ENCODE results near the gene DPY30. TPM values are rescaled to one million over a fixed set of nuclear protein-coding genes. Genes with fewer than 3 reads are reported as not detected.
"Not testable (repeated sequence)": the region's sequence is repeated elsewhere in the genome, so short reads cannot be mapped to it uniquely, and the experiment has no call there.

The DPY30 gene
- 96.3 and 110 TPM in 2 replicates for total RNA-seq (2014; rRNA removed; shearing (Covaris generic))
- 47.9 and 71.2 TPM in 2 replicates for polyA plus RNA-seq (2015; cell fraction: cytosol; rRNA removed)
- polyA plus RNA-seq (2015; cell fraction: nucleus; rRNA removed) = 16.7 and 23.0 TPM in 2 replicates

DNA sequence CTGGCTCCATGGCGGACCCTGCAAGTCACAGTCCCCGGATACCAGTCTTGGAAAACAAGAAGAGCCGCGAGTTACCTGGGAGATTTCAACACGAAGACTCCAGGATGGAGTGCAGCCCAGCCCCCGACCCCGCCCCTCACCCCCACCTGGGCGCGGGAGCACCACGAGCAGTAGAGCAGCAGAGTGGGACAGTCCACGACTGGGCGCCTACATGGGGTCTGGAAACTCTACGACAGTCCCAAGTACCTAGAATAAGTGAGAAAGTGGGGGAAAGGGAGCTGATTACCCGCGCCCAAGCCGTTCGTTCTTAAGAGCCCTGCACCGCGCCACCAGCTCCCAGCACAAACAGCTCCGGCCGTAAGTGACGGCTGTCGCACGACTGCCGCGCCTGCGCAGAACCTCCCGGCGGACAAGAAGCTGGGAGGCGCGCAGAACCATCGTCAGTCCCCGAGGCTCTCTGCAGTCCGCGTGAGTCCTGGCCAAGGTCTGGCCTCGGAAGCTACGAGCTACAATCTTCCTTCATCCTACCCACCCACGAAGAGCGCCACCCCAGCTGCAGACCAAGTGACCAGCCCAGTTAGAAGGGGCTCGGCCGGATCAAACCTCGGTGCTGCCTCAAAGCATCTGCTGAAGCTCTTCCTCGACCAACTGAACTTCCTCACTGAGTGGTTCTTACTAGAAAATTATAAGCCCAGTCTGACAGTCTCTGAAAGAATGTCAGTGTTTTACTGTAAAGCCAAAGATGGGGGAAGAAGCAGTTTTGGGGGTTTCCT, at the start of gene DPY30:
DPY30 (minus strand) TSS at position 359 of the 773 bp plus-strand sequence; CDS start at position 10, 349 bp downstream.
- in situ Hi-C loops (cut with HindIII; ENCODE audit: low pct_unique_long_range_greater_than_20kb, low sequenced_read_pairs) = no loop called here
- peak; percentile 96 for DNase-seq (ENCODE audit: low read depth, low spot score)

DNA sequence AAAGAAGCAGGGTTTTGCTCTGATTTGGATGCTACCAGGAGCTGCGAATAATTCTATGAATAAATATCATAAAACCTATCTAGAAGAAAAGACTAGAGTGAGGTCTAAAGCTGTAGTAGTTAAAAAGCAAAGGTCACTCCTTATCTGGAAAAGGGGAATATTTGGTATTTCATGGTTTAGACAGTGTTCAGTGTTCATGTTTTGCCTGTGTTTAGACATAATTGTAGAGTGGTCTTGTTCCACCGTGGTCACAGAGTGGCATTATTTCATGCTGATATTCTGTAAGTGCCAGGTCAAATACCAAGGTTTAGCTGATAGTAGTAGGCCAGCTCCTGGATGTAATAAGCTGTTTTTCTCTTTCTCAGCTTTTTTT, 34.5 kb upstream of the DPY30 start:
- DNase-seq (ENCODE audit: low read depth, low spot score) = no peak
- in situ Hi-C loops (cut with HindIII; ENCODE audit: low pct_unique_long_range_greater_than_20kb, low sequenced_read_pairs) = no loop called here

- DNase-seq (ENCODE audit: low read depth, low spot score) = no peak
- in situ Hi-C loops (cut with HindIII; ENCODE audit: low pct_unique_long_range_greater_than_20kb, low sequenced_read_pairs) = no loop called here
Measured at GRCh38 chr2:32067549-32067948, 27.9 kb upstream of the DPY30 start.

GRCh38 chr2:32064713-32065112, 25.1 kb upstream of the DPY30 start:
- DNase-seq (ENCODE audit: low read depth, low spot score) = no peak
- in situ Hi-C loops (cut with HindIII; ENCODE audit: low pct_unique_long_range_greater_than_20kb, low sequenced_read_pairs) = no loop called here

DNA sequence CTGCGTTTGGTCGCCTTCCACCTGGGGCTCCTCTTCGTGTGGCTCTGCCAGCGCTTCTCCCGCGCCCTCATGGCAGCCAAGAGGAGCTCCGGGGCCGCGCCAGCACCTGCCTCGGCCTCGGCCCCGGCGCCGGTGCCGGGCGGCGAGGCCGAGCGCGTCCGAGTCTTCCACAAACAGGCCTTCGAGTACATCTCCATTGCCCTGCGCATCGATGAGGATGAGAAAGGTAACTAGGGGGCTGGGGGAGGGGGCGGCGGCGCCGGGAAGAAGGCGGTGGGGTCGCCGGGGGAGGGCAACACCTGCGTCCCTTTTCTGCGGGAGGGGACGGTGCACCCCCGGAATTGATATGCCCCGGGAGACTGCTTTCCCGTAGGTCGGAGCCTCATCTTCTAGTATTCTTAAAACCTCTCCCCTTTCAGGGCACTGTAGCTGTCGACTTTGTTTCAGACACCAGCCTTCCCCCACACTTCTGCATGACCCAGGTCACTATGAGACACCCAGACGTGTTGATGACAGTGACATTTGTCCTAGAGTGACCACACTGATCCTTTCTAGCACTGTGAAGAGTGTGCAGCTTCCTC, 24.5 kb upstream of the DPY30 start:
- DNase-seq (ENCODE audit: low read depth, low spot score) = peak; percentile 15
- in situ Hi-C loops (cut with HindIII; ENCODE audit: low pct_unique_long_range_greater_than_20kb, low sequenced_read_pairs) = no loop called here

DNA sequence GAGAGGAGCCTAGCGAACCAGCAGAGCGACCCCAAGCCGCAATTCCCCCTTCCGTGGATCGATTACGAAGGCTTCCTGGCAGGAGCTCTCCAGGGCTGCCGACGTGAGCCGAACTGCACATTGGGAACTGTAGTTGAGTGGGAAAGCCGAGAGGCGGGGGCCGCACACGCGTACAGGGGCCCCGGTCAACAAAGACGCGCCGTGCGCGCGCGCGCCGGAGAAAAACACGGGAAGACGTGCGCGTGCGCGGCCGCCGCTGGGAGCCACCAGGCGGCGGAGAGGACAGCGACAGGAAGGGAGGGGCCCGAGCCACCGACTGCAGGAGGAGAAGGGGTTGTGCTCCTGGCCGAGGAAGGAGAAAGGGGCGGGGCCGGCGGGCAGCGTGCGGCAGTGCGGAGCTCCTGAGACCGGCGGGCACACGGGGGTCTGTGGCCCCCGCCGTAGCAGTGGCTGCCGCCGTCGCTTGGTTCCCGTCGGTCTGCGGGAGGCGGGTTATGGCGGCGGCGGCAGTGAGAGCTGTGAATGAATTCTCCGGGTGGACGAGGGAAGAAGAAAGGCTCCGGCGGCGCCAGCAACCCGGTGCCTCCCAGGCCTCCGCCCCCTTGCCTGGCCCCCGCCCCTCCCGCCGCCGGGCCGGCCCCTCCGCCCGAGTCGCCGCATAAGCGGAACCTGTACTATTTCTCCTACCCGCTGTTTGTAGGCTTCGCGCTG, 23.9 kb upstream of the DPY30 start, which contains the start of gene SPAST:
SPAST (plus strand) TSS at position 247 of the 711 bp plus-strand sequence; CDS start at position 523, 276 bp downstream.
- in situ Hi-C loops (cut with HindIII; ENCODE audit: low pct_unique_long_range_greater_than_20kb, low sequenced_read_pairs) = no loop called here
- peak; percentile 98 for DNase-seq (ENCODE audit: low read depth, low spot score)

DNA sequence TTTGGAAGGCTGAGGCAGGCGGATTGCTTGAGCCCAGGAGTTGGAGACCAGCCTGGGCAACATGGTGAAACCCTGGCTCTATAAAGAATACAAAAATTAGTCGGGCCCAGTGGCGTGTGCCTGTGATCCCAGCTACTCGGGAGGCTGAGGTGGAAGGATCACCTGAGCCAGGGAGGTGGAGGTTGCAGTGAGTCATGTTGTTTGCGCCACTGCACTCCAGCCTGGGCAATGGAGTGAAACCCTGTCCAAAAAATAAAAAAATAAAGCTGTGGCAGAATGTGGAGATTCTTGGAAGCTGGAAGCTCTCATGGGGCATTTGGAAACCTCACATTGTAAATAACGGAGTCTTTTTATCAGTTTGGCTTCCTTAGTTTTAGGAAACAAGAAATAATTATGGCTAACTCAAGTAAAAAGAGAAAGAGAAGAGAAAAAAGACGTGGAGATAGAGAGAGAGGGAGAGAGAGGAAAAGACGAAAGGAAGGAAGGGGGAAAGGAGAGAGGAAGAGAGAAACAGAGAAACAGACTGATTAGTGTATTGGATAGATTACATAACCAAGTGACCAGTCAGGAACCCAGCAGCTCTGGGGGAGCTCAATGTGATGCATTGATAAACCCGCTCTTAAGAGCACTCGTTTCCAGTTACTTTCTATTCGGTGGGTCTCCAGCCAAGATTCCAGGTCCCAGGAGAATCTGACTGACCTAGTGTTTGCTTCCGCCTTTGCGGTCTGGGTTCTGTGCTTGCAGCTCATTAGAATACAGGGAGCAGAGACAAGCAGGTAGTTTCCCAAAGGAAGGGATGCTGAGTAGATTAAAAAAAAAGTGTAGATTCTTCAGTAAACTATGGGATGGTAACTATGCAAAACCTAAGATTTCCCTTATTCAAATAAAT, 22.6 kb upstream of the DPY30 start:
- in situ Hi-C loops (cut with HindIII; ENCODE audit: low pct_unique_long_range_greater_than_20kb, low sequenced_read_pairs) = no loop called here
- DNase-seq (ENCODE audit: low read depth, low spot score) = peak; percentile 83

GRCh38 chr2:32061430-32061829, 21.8 kb upstream of the DPY30 start:
- DNase-seq (ENCODE audit: low read depth, low spot score) = no peak
- in situ Hi-C loops (cut with HindIII; ENCODE audit: low pct_unique_long_range_greater_than_20kb, low sequenced_read_pairs) = no loop called here

GRCh38 chr2:32060266-32060665, 20.7 kb upstream of the DPY30 start:
- DNase-seq (ENCODE audit: low read depth, low spot score) = no peak
- in situ Hi-C loops (cut with HindIII; ENCODE audit: low pct_unique_long_range_greater_than_20kb, low sequenced_read_pairs) = no loop called here

DNA sequence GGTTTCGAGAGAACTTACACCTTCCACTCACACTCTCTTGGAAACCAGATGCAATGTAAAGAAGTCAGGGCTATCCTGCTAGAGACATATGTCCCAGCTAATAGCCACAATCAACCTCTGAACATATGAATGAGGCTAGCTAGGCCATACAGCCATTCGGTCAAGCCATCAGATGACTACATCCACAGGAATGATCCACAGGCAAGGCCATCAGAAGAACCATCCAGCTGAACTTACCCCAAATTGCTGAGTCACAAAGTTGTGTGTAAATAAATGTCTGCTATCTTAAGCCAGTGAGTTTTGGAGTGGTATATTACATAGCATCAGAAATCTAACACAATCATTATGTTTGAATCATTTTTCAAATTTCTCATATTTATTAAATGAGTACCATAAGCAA, 18.5 kb upstream of the DPY30 start:
- no peak for DNase-seq (ENCODE audit: low read depth, low spot score)
- in situ Hi-C loops (cut with HindIII; ENCODE audit: low pct_unique_long_range_greater_than_20kb, low sequenced_read_pairs) = no loop called here

- DNase-seq (ENCODE audit: low read depth, low spot score); in situ Hi-C loops (cut with HindIII; ENCODE audit: low pct_unique_long_range_greater_than_20kb, low sequenced_read_pairs): not testable (repeated sequence)
Measured at GRCh38 chr2:32054583-32054982, 15.0 kb upstream of the DPY30 start.

DNA sequence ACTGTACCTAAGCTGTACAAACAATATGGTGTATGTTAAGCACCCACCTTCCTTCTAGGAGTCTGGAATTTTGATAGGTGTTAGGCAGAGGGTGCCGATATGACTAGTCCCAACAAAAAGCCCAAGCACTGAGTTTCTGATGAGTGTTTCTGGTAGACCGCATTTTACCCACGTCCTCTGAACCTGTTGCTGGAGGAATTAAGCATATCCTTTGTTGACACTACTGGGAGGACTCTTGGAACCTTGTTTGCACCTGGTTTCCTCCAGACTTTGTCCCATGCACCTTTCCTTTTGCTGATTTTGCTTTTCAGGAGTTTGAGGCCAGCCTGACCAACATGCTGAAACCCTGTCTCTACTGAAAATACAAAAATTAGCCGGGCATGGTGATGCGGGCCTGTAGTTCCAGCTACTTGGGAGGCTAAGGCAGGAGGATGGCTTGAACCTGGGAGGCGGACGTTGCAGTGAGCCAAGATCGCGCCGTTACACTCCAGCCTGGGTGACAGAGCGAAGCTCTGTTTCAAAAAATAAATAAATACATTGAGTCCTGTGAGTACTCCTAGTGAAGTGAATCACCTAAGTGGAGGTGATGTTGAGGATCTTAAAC, 12.3 kb upstream of the DPY30 start:
- DNase-seq (ENCODE audit: low read depth, low spot score) = no peak
- in situ Hi-C loops (cut with HindIII; ENCODE audit: low pct_unique_long_range_greater_than_20kb, low sequenced_read_pairs) = no loop called here

- no peak for DNase-seq (ENCODE audit: low read depth, low spot score)
- in situ Hi-C loops (cut with HindIII; ENCODE audit: low pct_unique_long_range_greater_than_20kb, low sequenced_read_pairs) = no loop called here
Measured at GRCh38 chr2:32043561-32043960, 4.0 kb upstream of the DPY30 start.

- in situ Hi-C loops (cut with HindIII; ENCODE audit: low pct_unique_long_range_greater_than_20kb, low sequenced_read_pairs); DNase-seq (ENCODE audit: low read depth, low spot score): not testable (repeated sequence)
Measured at GRCh38 chr2:32034198-32034887, 5.3 kb downstream of the DPY30 start.

- DNase-seq (ENCODE audit: low read depth, low spot score); in situ Hi-C loops (cut with HindIII; ENCODE audit: low pct_unique_long_range_greater_than_20kb, low sequenced_read_pairs): not testable (repeated sequence)
Measured at GRCh38 chr2:32018789-32019482, 20.7 kb downstream of the DPY30 start.

DNA sequence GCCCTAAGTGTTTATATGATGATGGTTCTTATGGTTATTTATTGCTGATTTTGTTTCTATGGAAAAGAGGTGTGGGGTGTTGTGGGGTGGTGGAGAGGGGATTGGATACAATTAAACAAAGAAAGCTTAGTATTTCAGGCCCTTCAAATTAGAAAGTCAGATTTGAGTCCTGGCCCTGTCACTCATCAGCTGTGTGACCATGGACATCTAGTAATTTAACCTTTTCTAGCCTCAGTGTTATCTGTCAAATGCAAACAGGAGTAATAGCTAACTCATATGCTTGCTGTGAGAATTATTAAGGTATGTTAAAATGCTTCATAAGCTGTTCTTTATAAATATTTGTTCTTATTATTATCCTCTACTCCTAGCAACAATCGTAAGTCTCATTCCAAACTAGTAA, 26.7 kb downstream of the DPY30 start:
- in situ Hi-C loops (cut with HindIII; ENCODE audit: low pct_unique_long_range_greater_than_20kb, low sequenced_read_pairs) = no loop called here
- DNase-seq (ENCODE audit: low read depth, low spot score) = no peak
